GM18870 (cell line): ENCODE measurements around the gene MRPL42.
"Not testable (repeated sequence)": the region's sequence is repeated elsewhere in the genome, so short reads cannot be mapped to it uniquely, and the experiment has no call there.

ENCODE experiments used
- ATAC-seq: cut with Tn5 transposase; IDR thresholded peaks from one replicate; pipeline ENCODE4 v1.9.1; 2021; ENCODE audit warnings: moderate library complexity; ENCODE audit not compliant: unreplicated experiment

MRPL42 gene

GRCh38 chr12:93540466-93540865 is 73.2 kb downstream of the MRPL42 start:
- ATAC-seq, result no peak

DNA sequence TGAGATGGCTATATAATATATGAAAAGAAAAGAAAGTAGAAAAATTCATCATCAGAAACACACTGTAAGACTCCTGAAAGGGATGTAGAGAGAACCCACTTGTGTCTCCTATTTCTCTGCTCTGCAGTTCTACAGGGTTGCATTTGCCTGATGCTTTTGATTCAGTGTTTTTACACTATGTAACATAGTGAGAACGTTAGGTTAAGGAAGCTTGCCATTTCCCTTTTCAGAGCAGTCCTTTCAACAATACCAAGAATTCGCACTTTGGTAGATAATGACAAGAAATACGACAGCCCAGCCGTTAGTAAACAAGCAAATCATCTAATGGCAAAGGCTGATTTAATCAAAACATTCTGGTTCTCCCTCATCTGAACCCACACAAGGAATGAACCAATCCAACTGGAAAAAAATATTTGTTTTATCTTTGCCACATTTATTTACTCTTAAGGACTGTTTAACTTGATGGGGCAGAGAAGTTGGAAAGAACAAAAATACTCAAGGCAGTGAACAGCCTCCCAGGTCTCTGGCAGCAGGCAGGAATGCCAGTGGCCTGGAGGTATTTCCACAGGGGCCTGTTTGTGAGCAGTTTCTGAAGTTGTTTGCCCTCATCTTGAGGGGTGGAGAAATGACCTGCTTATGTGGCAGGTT is 74.4 kb downstream of the MRPL42 start:
- no peak for ATAC-seq

GRCh38 chr12:93547778-93548177 is 80.5 kb downstream of the MRPL42 start:
- ATAC-seq, result no peak

DNA sequence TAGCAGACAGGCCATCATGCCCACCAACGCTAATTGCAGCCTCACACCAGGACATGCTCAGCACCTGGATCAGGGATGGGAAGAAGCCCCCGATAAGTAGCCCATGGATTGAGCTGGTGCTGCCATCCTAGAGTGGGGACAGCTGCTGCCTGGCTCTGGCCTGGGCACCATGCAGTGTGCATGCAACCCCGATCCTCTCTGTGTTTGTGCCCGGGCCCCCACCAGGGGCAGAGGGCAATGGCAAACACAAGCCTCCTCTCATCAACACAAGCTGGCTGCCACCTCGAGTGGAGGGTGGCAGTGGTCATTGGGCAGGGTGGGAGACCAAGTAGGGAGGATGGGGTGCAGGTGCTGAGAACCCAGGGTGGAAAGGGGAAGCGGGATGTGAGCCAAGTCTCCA is 81.9 kb downstream of the MRPL42 start:
- ATAC-seq, result no peak

- no peak for ATAC-seq
These were observed 83.7 kb downstream of the MRPL42 start for GRCh38 chr12:93550748-93551611.

DNA sequence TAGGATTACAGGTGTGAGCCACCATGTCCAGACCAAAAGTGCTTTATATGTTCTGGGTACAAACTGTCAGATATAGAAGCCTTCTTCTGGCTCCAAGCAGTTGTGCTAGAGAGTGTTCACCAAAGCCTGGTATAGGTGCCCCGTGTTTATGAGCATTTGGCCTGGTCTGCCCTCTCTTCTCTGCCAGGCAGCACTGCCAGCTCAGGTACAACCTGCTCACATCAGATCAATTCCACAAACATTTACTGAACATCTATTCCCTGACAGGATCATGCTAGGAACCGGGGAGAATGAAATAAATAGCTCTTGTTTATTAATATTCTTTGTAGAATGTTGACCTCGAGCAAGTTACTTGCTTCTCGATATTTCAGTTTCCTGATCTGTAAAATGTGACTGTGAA is 85.1 kb downstream of the MRPL42 start:
- ATAC-seq, result no peak

GRCh38 chr12:93557879-93558278 is 90.6 kb downstream of the MRPL42 start:
- ATAC-seq, result not testable (repeated sequence)

GRCh38 chr12:93558685-93559084 is 91.4 kb downstream of the MRPL42 start:
- ATAC-seq, result not testable (repeated sequence)

DNA sequence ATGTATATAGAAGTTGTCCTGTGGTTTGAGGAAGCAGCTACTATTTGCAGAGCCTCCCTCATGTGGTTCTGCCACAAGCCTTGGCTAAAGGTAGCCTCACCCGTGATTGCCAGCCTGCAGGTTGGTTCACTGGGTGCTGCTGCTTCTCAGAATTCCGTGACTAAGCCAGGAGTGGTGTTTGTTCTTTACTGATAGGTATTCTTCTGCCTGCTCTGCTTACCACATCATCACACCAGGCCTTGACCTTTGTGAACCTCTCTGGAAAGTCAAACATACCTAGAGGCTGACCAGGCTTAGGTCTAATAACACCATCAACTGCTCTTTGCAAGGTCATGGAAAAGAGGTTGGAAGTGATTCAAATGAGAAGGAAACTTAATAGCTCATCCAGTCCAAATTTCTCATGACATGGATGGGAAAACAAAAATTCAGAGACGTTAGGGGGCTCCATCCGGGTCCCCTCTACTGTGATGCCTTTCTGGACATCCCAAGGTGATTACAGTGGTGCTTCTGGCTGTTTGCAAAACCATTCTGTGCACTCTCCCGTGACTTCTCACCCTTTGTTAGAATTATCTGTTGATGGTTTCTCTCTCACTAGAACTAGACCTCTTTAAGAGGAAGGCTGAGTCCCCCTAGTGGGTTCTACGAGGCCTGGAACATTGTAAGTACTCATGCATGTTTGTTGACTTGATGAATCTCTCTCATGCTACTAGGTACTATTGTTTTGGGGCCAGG is 96.7 kb downstream of the MRPL42 start:
- ATAC-seq, result no peak

GRCh38 chr12:93565760-93566159 is 98.4 kb downstream of the MRPL42 start:
- no peak for ATAC-seq
